Panc1 (cell line): ENCODE measurements around the gene PPP1R7. TPM values are rescaled to one million over a fixed set of nuclear protein-coding genes. Genes with fewer than 3 reads are reported as not detected.

Source experiments
- ATAC-seq: fragments of 200-7000 bp; cut with Tn5 transposase; 2 replicates; pipeline ENCODE4 v1.9.1; 2020; ENCODE audit warnings: mild to moderate bottlenecking, moderate library complexity
- BruUV-seq: library from RNA; stranded (reverse); fragments of 400-500 nt; replicated peaks from 2 replicates; lab custom pipeline; 2021; lab: Mats Ljungman, UMichigan
- CTCF ChIA-PET: fragments of 300-600 bp; sonication (Branson Sonifier 250); formaldehyde crosslinking; loops from one replicate; lab custom pipeline; 2022; ENCODE audit warnings: antibody characterized with exemption; lab: Charles Lee
- POLR2A ChIA-PET: fragments of 300-600 bp; sonication (Branson Sonifier 250); formaldehyde crosslinking; loops from one replicate; lab custom pipeline; 2022; ENCODE audit warnings: antibody characterized with exemption; lab: Charles Lee
- DNase-seq: peaks from one replicate; pipeline ENCODE4 v3.0.0-alpha.2; 2010; ENCODE audit warnings: low read depth, low spot score
- H3K27ac ChIP-seq: 2 replicates; pipeline ENCODE4 v1.5.1; 2011; ENCODE audit warnings: mild to moderate bottlenecking, low read length, inconsistent platforms
- H3K27me3 ChIP-seq: fragments of 200-500 bp; sonication (Bioruptor generic); 2 replicates; pipeline ENCODE4 v1.6.0; 2014; ENCODE audit warnings: low read length, inconsistent platforms; ENCODE audit not compliant: control insufficient read depth, insufficient read depth
- H3K36me3 ChIP-seq: fragments of 200-500 bp; sonication (Bioruptor generic); 2 replicates; pipeline ENCODE4 v1.5.1; 2014; ENCODE audit warnings: inconsistent platforms, mild to moderate bottlenecking, low read length, moderate library complexity; ENCODE audit not compliant: control insufficient read depth, insufficient read depth
- H3K4me1 ChIP-seq: 2 replicates; pipeline ENCODE4 v1.5.1; 2011; ENCODE audit warnings: inconsistent platforms, mild to moderate bottlenecking, low read length, moderate library complexity; ENCODE audit not compliant: control insufficient read depth, insufficient read depth
- H3K4me3 ChIP-seq, 2 experiments: 2 replicates each; pipeline ENCODE4 v1.5.1; 2011 to 2012; ENCODE audit warnings: low read depth in 2 of 2, low read length in 2 of 2, mild to moderate bottlenecking in 2 of 2, inconsistent platforms in 1 of 2, moderate library complexity in 1 of 2
- H3K9me3 ChIP-seq: fragments of 200-500 bp; sonication (Bioruptor generic); 2 replicates; pipeline ENCODE4 v1.5.1; 2014; ENCODE audit warnings: low read depth, mild to moderate bottlenecking, inconsistent platforms, low read length, moderate library complexity; ENCODE audit not compliant: control insufficient read depth, insufficient read depth
- CTCF ChIP-seq: fragments of 450-650 bp; IDR thresholded peaks from 2 replicates; pipeline ENCODE4 v1.5.1; 2017; ENCODE audit warnings: mild to moderate bottlenecking
- POLR2AphosphoS5 ChIP-seq: IDR thresholded peaks from 2 replicates; pipeline ENCODE4 v1.6.1; 2012; ENCODE audit warnings: mild to moderate bottlenecking, low read depth, low read length, moderate library complexity
- SIN3A ChIP-seq: IDR thresholded peaks from 2 replicates; pipeline ENCODE4 v1.6.1; 2012; ENCODE audit warnings: low read depth, mild to moderate bottlenecking, low read length, moderate library complexity, borderline replicate concordance; ENCODE audit not compliant: insufficient read depth
- TCF7L2 ChIP-seq: IDR thresholded peaks from 2 replicates; pipeline ENCODE4 v1.6.1; 2011; ENCODE audit warnings: mild to moderate bottlenecking, low read depth, low read length, inconsistent platforms
- in situ Hi-C: cut with HindIII; loops from 2 replicates; pipeline ENCODE4 v1.10.0; 2016; ENCODE audit warnings: low sequenced_read_pairs, low pct_unique_long_range_greater_than_20kb
- intact Hi-C: fragments of 100-400 bp; cut with micrococcal nuclease; formaldehyde crosslinking; loops from one replicate; pipeline ENCODE4 v1.10.0; 2022; ENCODE audit not compliant: unreplicated experiment
- total RNA-seq: library from RNA; stranded (reverse); gene quantifications from one replicate; pipeline ENCODE4 v1.2.1, GENCODE V29; 2021; ENCODE audit not compliant: unreplicated experiment
- TF ChIP-seq, protein P1 (sequence below), 2 experiments: IDR thresholded peaks; 2 replicates each; pipeline ENCODE4 v1.6.1; 2011 to 2012; ENCODE audit warnings: low read depth in 2 of 2, control low read depth in 1 of 2, low read length in 1 of 2, mild to moderate bottlenecking in 1 of 2, moderate library complexity in 1 of 2; ENCODE audit not compliant: insufficient read depth in 1 of 2

PPP1R7 gene
- total RNA-seq, 1 experiment from 2014 or later = 64.2 TPM

DNA sequence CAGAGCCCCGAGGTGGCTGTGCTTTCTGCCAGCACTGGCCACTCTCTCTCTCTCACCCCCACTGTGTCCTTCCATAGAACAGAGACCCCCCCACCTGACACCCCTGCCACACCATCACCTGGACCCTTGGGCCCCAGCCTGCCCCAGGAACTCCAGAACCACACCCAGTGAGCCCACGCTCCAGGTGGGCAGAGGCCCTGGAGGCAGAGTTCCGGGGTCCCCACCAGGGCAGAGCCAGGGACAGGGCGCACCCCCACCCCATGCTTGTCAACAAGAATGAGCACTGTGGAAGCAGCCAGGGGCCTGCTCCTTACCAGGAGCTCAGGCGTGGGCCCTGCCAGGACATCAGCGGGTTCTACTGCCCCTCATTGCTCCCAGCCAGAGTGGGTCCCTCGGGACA lies 15.6 kb upstream of the PPP1R7 start:
- no peak for TF ChIP-seq POLR2AphosphoS5
- no peak for TF ChIP-seq SIN3A
- TF ChIP-seq TCF7L2 = no peak
- in situ Hi-C loops (no loop called here), intact Hi-C loops (no loop called here)
- Histone ChIP-seq H3K4me3 (no peak overlapping the region), H3K27ac (no peak overlapping the region), H3K4me1 (no peaks in the 10 kb centered on the region), H3K27me3 (no peaks in the 10 kb centered on the region), H3K36me3 (no peaks in the 10 kb centered on the region), H3K9me3 (no peaks in the 10 kb centered on the region)
- ChIA-PET POLR2A (no interaction called here), CTCF (no interaction called here)
- DNase-seq (no peak), ATAC-seq (no peak)
- no TSS peak for BruUV-seq

DNA sequence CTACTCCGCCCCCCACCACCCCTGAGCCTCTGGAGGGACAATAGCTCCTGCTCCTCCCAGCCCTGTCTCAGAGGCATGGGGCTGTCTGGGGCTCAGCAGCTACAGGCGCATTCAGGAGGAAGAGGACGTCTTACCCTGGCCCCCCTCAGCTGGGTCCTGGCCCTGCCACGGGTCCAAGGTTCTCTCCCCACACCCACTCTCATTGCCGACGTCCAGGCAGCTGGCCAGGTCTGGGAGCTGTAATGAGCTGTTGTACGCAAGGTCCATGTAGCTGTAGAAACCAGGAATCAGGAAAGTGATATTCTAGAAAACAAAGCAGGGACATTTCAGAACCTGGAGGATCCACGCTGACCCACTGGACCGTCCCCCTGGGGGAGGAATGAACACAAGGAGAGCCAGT lies 14.5 kb upstream of the PPP1R7 start:
- no TSS peak for BruUV-seq
- no peak for ATAC-seq
- H3K27me3 ChIP-seq = no peaks in the 10 kb centered on the region
- H3K4me3 ChIP-seq = no peak overlapping the region
- TF ChIP-seq TCF7L2 (no peak), SIN3A (no peak), CTCF (no peak), POLR2AphosphoS5 (no peak)
- TF ChIP-seq, protein P1, sequence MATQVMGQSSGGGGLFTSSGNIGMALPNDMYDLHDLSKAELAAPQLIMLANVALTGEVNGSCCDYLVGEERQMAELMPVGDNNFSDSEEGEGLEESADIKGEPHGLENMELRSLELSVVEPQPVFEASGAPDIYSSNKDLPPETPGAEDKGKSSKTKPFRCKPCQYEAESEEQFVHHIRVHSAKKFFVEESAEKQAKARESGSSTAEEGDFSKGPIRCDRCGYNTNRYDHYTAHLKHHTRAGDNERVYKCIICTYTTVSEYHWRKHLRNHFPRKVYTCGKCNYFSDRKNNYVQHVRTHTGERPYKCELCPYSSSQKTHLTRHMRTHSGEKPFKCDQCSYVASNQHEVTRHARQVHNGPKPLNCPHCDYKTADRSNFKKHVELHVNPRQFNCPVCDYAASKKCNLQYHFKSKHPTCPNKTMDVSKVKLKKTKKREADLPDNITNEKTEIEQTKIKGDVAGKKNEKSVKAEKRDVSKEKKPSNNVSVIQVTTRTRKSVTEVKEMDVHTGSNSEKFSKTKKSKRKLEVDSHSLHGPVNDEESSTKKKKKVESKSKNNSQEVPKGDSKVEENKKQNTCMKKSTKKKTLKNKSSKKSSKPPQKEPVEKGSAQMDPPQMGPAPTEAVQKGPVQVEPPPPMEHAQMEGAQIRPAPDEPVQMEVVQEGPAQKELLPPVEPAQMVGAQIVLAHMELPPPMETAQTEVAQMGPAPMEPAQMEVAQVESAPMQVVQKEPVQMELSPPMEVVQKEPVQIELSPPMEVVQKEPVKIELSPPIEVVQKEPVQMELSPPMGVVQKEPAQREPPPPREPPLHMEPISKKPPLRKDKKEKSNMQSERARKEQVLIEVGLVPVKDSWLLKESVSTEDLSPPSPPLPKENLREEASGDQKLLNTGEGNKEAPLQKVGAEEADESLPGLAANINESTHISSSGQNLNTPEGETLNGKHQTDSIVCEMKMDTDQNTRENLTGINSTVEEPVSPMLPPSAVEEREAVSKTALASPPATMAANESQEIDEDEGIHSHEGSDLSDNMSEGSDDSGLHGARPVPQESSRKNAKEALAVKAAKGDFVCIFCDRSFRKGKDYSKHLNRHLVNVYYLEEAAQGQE (IDR thresholded peaks at IDR 0.05; ENCODE audit: insufficient read depth in 1 of 2, low read depth in 2 of 2, low read length in 1 of 2) = no peak
- in situ Hi-C loops = no loop called here
- no peak for DNase-seq
- intact Hi-C loops = no loop called here
- H3K36me3 ChIP-seq = no peaks in the 10 kb centered on the region
- H3K9me3 ChIP-seq = no peaks in the 10 kb centered on the region
- ChIA-PET CTCF (no interaction called here), POLR2A (interaction anchor here (0.6 kb wide), 1 partner anchor 110 kb away, joined by 4 read pairs; no protein-coding TSS in a partner anchor)
- no peak overlapping the region for H3K27ac ChIP-seq
- no peaks in the 10 kb centered on the region for H3K4me1 ChIP-seq

GRCh38 chr2:241136191-241136590 lies 14.1 kb upstream of the PPP1R7 start:
- Histone ChIP-seq H3K36me3 (no peaks in the 10 kb centered on the region), H3K4me3 (no peak overlapping the region), H3K27ac (no peak overlapping the region), H3K27me3 (no peaks in the 10 kb centered on the region), H3K9me3 (no peaks in the 10 kb centered on the region), H3K4me1 (no peaks in the 10 kb centered on the region)
- no peak for DNase-seq
- ChIA-PET POLR2A (interaction anchor here (0.6 kb wide), 1 partner anchor 109 kb away, joined by 4 read pairs; no protein-coding TSS in a partner anchor), CTCF (no interaction called here)
- in situ Hi-C loops = no loop called here
- no TSS peak for BruUV-seq
- ATAC-seq = no peak
- intact Hi-C loops = no loop called here
- TF ChIP-seq SIN3A = no peak
- TF ChIP-seq CTCF = no peak
- TF ChIP-seq, protein P1 (IDR thresholded peaks at IDR 0.05; ENCODE audit: insufficient read depth in 1 of 2, low read depth in 2 of 2, low read length in 1 of 2) = no peak
- no peak for TF ChIP-seq TCF7L2
- no peak for TF ChIP-seq POLR2AphosphoS5
